Measurements from ENCODE around the gene NT5DC4.

The NT5DC4 gene

DNA sequence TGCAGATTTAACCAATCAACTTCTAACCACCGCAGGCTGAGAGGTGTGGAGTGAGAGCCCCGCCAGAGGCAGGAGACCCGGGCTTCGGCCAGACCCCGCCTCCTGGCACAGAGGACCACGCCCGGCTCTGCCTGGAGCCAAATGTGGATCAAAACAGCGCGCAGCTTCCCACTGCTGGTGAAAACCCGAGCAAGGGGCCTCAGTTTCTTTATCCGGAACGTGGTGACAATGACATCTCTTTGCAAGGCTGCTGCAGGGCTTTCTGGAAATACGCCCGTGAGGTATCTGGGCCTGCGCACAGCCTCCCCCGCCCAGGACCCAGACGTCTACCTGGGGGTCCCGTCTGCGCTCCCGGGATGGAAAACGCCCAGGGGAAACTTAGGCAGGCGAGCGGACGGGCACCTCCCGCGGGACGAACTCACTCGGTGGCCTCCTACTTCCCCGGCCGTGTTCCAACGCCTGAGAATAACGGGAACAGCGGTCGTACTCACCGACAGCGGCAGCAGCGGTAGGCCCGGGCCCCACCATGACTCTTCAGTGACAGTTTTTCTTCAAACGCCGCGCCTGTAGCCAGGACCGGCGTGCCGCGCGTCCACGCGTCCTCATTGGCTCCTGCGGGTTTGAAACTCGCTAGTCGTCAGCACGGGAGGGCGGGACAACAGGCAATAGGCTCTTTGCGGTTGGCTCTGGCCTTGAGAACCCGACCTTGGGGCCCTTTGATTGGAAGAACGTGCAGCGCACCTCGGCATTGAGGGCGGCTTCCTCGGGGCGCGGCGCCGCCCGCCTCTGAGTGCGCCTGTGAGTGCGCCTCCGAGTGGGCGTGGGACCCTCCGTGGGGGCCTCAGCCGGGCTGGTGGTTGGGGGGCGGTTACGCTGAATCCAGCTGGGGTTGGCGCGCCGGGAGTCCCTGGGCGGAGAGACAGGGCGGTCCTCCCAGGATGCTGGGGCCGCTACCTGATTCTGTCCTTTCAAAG lies 43.5 kb downstream of the NT5DC4 start, which contains the start of gene CKAP2L:
Gene CKAP2L (minus strand): TSS at position 539 of the 974 bp plus-strand sequence. CDS start 11 bp downstream, at position 528.
- peak; percentile 97 for DNase-seq (ENCODE audit: low read depth)
- TF ChIP-seq CTCF (IDR thresholded peaks at IDR 0.05; ENCODE audit: low read depth, low read length, missing control alignments), result no peak

DNA sequence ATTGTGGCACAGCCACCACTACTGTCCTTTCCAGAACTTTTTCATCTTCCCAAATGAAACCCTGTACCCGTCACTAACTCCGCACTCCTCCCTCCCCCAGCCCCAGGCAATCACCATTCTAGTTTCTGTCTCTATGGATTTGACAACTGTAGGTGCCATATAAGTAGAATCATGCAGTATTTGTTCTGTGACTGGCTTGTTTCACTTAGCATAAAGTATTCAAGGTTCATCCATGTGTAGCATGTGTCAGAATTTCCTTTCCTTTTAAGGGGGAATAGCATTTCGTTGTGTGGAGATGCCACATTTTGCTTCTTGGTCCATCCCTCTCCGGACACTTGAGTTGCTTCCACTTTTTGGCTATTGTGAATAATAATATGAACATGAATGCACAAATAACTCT lies 44.4 kb downstream of the NT5DC4 start:
- H3K4me3 ChIP-seq (ENCODE audit: low read depth, low read length), result peak overlapping the region; percentile 71
- no peak for DNase-seq (ENCODE audit: low read depth)
- TF ChIP-seq CTCF (IDR thresholded peaks at IDR 0.05; ENCODE audit: low read depth, low read length, missing control alignments), result no peak

More for the DNA sequence above, 43.5 kb downstream of the NT5DC4 start, which contains the start of gene CKAP2L:
- peak within 1 kb of the TSS; percentile 71 for H3K4me3 ChIP-seq (ENCODE audit: low read depth, low read length)

GRCh38 chr2:112767693-112768330 lies 47.0 kb downstream of the NT5DC4 start:
- TF ChIP-seq CTCF (IDR thresholded peaks at IDR 0.05; ENCODE audit: low read depth, low read length, missing control alignments), result no peak
- no peak for DNase-seq (ENCODE audit: low read depth)
- no peak overlapping the region for H3K4me3 ChIP-seq (ENCODE audit: low read depth, low read length)

DNA sequence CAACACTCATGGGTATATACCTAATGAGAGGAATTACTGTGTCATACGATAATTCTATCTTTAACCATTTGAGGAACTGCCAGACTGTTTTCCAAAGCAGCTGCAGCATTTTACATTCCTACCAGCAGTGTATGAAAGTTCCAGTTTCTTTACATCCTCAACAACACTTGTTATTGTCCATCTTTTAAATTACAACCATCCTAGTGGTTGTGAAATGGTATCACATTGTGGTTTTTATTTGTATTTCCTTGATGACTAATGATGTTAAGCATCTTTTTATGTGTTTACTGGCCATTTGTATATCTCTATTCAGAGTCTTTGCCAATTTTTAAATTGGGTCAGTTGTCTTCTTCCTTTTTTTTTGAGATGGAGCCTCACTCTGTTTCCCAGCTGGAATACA lies 47.6 kb downstream of the NT5DC4 start:
- DNase-seq (ENCODE audit: low read depth), result no peak
- H3K4me3 ChIP-seq (ENCODE audit: low read depth, low read length), result no peak overlapping the region
- TF ChIP-seq CTCF (IDR thresholded peaks at IDR 0.05; ENCODE audit: low read depth, low read length, missing control alignments), result no peak

- no peak overlapping the region for H3K4me3 ChIP-seq (ENCODE audit: low read depth, low read length)
- no peak for TF ChIP-seq CTCF (IDR thresholded peaks at IDR 0.05; ENCODE audit: low read depth, low read length, missing control alignments)
- no peak for DNase-seq (ENCODE audit: low read depth)
Measured at GRCh38 chr2:112772322-112772721, 51.5 kb downstream of the NT5DC4 start.

GRCh38 chr2:112772911-112773475 lies 52.2 kb downstream of the NT5DC4 start:
- no peak for DNase-seq (ENCODE audit: low read depth)
- no peak for TF ChIP-seq CTCF (IDR thresholded peaks at IDR 0.05; ENCODE audit: low read depth, low read length, missing control alignments)

More at GRCh38 chr2:112772911-112773475, 52.2 kb downstream of the NT5DC4 start:
- no peak overlapping the region for H3K4me3 ChIP-seq (ENCODE audit: low read depth, low read length)
